Activated CD4-positive, CD25-positive, alpha-beta regulatory T cell (primary cell): ENCODE results near the gene LHX2.

ENCODE experiments used
- DNase-seq, 4 experiments: peaks; one replicate each; lab custom pipeline; 2025; lab: John Stamatoyannopoulos, UW

The LHX2 gene

DNA sequence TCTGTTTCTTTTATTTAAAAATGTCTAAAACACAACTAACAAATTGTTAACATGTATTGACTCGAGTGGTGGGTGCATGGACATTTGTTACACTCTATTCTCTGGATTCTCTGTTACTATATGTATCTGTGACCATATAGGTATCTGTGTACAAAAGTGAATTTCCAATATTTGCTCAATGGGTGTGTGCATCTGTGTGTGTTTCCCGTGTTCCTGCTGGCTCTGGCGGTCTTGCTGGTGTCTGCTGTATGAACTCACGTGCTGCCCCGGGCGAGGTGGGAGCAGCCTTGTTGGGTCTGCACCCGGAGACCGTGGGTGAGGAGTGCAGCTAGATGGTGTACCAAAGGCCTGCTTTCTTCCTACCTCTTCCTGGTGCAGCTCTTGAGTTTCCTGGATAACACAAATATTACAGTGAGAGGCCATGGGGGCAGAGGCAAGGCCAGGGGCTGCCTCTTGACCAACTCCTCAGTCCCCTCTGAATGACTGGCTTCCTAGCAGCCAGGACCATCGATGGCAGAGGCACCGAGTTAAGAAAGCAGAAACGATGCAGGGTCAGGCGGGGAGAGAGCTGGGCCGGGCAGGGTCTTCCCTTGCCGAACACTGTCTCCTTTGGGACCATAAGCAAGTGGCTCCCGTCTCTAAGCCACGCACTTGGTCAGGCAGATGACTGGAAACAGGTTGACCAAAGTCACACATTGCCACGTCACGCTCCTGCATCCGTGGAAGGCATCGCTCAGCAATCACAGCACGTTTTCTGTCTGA is 49.5 kb downstream of the LHX2 start:
- DNase-seq: no peak

DNA sequence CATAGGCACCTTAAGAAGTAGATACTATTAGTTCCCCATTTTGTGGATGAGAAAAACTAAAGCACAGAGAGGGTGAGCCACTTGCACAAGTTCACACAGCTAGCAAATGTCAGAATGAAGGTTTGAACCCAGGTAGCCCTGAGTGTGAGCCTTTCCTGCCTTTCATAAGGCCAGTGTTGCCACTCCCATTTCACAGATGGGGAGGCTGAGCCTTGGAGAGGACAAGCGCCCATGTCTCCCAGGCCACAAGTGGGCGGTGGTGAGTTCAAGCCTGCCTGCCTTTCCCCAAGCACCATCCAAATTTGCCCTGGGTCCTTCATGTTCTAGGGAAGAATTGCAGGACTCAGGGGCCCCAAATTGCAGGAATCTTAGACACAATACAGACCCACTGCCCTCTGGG is 50.6 kb downstream of the LHX2 start:
- DNase-seq: no peak

DNA sequence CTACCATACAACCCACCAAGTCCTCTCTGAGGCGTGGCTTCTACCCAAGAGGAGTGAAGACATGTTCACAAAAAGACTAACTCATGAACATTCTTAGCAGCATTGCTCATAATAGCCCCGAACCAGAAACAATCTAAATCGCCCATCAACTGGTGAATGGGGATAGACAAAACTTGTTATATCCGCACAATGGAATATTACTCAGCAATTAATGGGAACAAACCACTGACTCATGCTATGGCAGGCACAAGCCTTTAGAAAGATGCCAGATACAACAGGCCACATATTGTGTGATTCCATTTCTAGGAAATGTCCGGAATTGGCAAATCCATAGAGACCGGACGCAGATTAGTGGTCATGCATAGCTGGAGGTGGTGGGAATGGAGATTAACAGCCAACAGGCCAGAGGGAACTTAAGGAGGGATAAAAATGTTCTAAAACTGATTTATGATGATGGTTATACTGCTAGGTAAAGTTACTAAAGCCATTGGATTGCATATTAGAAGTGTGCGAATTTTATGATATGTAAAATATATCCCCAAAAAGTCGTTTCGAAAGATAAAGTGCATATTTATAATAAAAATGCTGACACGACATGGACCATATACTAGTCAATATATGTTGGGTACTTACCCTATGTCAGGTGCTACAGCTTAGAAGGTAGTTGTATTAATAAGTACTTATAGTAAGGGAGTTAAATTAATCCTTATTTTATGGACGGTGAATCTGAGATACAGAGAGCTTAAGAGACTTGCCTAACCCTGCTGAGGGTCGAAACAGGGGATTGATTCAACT is 55.4 kb downstream of the LHX2 start:
- no peak for DNase-seq

DNA sequence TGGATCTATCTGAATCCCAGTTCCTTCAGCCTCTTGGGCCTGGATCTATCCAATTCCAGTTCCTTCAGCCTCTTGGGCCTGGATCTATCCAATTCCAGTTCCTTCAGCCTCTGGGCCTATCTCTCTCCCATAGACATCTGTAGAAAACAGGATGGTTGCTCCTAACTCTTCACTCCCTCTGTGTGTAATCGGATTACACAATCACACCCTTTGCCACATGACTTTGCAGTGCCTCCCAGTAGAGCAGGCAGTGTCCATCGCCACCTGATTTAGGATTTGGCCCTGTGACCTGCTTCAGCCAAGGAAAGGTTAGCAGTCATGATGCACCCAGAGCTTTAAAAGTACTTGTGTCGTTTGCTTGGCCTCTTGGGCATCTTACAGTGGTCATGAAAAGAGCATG is 56.7 kb downstream of the LHX2 start:
- no peak for DNase-seq

DNA sequence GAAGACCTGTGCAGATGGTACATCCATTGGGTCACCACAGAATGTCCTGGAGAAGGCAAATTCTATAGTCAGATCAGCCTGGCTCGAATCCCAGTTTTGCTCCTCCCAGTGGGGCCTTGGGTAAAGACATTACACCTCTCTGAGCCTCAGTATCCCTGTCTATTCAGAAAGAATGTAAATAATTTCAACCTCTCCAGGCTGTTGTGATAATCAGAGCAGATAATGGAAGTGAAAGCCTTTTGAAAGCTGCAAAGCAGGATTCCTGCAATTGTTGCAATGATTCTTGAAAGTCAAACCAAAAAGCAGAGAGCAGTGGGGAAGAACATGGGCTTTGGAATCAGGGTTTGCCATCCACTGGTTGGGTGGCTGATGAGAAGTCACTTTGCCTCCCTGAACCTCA is 63.2 kb downstream of the LHX2 start:
- no peak for DNase-seq

DNA sequence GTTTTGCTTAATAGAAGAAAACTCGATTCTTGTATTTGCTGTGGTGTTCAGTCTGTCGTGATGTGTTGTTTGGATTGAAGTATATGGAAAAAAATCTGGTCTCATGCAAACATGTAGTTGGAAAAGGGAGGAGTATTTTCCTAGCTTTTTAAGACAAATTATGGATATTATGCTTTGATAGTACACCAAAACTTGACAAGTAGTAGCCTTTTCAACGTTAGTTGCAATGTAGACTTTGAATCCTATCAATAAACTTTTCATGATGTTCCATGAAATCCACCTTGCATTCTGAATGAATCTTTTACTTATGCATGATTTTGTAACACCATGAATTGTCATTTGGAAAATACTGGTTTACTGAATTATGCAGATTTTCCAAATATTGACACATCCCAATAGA is 64.2 kb downstream of the LHX2 start:
- no peak for DNase-seq

DNA sequence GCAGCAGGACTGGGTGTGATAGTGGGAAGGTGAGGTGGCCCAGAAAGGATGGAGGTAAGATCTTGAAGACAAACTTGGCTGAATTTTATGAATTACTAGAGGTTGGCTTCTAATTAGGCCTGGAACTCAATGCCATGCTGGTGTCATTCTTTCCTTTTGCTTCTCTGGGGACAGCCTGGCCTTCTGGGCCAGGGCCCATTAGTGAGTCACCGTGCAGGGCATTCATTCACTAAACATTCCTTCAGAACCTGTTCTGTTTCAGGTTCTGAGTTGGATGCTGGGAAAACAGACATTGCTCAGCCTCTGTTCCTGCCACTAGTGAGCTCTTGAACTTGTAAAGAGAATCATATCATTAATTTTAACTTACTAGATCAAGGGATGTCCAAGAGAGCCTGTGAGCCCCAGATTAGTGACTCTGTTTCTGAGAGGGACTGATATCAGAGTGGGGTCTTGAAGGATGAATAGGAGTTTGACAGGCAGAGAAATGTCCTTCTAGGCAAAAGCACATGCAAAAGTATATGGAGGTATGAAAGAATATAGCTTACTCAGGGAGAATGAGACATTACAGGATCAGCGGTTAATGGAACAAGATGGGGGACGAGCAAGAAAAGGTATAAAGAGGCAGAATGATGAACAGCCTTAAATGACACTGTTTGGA is 66.5 kb downstream of the LHX2 start:
- DNase-seq: no peak

DNA sequence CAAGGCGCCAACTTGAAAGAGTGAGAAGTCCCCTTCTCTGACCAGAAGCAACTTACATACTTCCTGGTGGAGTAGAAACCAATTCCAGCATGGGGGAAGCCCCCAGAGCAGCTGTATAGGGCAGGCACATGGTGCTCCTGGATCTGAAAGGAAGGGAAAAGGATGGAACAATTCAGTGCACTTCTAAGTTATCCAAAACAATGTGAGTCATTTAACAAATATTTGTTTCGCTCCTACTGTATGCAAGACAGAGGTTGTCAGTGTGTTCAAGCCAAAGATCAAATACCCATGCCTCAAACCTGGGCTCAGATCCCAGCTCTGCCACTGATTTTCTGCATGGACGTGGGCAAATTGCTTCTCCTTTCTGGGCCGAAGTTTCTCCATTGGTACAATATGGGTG is 67.1 kb downstream of the LHX2 start:
- no peak for DNase-seq

DNA sequence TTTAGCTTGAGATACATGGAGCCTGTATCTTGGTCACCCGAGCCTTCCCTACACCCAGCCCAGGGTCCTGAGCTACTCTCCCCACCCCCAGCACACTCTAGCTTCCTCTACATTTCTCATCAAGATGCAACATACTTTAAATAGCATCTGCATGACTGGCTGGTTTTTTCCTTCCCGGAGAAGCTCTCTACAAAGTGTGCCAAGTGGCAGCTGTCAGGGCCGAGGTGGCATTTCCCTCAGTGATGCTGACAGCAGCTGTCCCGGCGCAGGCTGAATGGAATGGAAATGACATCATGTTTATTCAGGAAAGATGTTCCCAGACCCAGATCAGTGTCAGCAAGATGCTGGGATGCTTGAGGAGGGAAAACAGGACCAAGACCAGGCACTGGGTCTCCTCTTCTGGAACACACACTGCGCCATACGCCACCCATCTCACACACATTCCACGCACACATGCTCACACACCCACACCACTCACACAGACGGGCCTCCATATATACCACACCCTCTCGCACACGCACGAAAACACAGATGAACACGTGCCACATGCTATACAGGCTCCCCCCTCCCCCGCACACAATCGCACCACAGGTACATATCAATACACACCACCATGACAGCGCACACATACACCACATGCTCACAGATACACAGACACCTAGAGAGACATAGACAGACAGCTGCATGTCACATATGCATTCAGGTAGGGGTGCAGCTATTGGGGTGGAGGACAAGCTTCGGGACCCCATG is 67.8 kb downstream of the LHX2 start:
- DNase-seq: no peak

DNA sequence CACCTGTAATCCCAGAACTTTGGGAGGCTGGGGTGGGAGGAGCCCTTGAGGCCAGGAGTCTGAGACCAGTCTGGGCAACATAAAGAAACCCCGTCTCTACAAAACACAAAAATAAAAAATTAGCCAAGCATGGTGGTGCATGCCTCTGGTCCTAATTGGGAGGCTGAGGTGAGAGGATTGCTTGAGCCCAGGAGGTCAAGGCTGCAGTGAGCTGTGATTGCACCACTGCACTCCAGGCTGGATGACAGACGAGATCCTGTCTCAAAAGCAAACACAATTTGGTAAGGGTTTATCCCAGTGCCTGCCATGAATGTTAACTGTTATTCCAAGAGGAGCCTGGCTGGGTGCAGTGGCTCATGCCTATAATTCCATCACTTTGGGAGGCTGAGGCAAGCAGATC is 71.1 kb downstream of the LHX2 start:
- DNase-seq: no peak
